ENCODE data around the gene PIK3C3. TPM values are rescaled to one million over a fixed set of nuclear protein-coding genes. Genes with fewer than 3 reads are reported as not detected.

PIK3C3 gene
- total RNA-seq, 1 donor from 2014 or later, result 78.4 TPM

DNA sequence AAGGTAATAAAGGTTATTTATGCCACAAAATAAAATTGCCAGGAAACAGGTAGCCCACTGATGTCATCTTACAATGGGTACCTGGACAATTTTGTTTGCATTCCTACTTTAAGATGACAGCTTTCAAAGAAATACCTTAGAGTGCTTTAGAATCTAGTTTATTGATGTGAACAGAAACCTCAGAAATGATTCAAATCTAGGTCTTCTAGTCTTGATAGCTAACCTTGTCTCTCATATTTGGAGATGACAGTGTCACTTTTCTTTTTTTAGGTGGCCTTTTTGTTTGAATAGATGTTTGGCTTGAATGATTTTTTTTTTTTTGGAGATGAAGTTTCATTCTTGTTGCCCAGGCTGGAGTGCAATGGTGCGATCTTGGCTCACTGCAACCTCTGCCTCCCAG is 69.1 kb downstream of the PIK3C3 start:
- TF ChIP-seq, protein P1, sequence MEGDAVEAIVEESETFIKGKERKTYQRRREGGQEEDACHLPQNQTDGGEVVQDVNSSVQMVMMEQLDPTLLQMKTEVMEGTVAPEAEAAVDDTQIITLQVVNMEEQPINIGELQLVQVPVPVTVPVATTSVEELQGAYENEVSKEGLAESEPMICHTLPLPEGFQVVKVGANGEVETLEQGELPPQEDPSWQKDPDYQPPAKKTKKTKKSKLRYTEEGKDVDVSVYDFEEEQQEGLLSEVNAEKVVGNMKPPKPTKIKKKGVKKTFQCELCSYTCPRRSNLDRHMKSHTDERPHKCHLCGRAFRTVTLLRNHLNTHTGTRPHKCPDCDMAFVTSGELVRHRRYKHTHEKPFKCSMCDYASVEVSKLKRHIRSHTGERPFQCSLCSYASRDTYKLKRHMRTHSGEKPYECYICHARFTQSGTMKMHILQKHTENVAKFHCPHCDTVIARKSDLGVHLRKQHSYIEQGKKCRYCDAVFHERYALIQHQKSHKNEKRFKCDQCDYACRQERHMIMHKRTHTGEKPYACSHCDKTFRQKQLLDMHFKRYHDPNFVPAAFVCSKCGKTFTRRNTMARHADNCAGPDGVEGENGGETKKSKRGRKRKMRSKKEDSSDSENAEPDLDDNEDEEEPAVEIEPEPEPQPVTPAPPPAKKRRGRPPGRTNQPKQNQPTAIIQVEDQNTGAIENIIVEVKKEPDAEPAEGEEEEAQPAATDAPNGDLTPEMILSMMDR (IDR thresholded peaks at IDR 0.05; ENCODE audit: unreplicated experiment), result no peak
- no peaks in the 10 kb centered on the region for H3K27me3 Mint-ChIP-seq (ENCODE audit: low read depth)

DNA sequence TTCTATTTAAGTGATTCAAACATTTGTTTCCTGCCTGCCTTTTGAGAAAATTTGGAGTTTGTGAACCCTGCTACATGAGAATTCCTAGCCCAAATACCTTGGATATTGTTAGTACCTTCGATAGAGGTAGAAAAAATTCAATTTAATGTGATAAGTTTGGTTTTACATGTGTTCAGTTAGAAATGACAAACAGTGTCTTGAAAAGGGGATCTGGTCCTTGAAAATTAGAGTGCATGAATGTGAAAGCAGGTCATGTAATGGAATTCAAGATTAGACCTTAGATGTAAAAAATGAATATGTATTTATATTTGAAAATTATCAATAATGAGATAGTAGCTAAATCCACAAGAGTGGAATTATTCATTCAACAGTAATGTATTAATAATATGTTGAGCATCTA is 70.5 kb downstream of the PIK3C3 start:
- Mint-ChIP-seq H3K4me3 (no peak overlapping the region), H3K36me3 (peaks cover 14% of the 10 kb centered on the region), H3K9me3 (no peaks in the 10 kb centered on the region), H3K27ac (no peak overlapping the region), H3K4me1 (no peaks in the 10 kb centered on the region), H3K27me3 (ENCODE audit: low read depth) (no peaks in the 10 kb centered on the region)
- TF ChIP-seq, protein P1 (IDR thresholded peaks at IDR 0.05; ENCODE audit: unreplicated experiment), result no peak
- DNase-seq (ENCODE audit: low spot score in 2 of 2, unreplicated experiment in 2 of 2), result no peak

More for the DNA sequence above, 69.1 kb downstream of the PIK3C3 start:
- H3K4me3 Mint-ChIP-seq, result no peak overlapping the region
- DNase-seq (ENCODE audit: low spot score in 2 of 2, unreplicated experiment in 2 of 2), result no peak
- peaks cover 9% of the 10 kb centered on the region for H3K36me3 Mint-ChIP-seq
- H3K27ac Mint-ChIP-seq, result no peak overlapping the region
- no peaks in the 10 kb centered on the region for H3K4me1 Mint-ChIP-seq
- no peaks in the 10 kb centered on the region for H3K9me3 Mint-ChIP-seq

DNA sequence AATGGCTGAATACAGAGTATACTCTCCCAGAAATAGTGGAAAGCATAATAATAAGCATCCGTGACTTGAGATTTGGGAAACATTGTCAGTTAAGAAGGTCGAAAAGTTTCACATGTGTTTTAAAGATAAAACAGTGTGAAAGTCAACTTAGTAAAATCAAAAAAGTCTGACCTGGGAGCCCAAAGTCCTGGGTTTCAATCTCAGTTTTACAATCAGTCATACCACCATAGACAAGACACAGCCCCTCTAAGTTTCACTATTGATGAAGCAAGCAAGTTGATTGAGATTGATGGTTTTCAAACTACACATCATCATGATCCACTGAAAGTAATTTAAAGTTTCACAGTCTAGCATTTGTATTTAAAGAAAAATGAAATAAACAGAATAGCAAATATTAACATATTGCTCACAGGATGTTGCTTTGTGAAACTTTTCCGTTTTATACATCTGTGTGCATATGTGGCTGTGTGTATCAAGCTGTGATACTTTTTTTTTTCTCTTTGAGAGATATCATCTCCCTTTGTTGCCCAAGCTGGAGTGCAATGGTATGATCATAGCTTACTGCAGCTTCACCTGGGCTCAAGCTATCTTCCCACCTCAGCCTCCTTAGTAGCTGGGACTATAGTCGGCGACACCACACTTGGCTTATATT is 71.1 kb downstream of the PIK3C3 start:
- no peaks in the 10 kb centered on the region for H3K4me1 Mint-ChIP-seq
- H3K36me3 Mint-ChIP-seq, result peaks cover 15% of the 10 kb centered on the region
- H3K4me3 Mint-ChIP-seq, result no peak overlapping the region
- H3K9me3 Mint-ChIP-seq, result no peaks in the 10 kb centered on the region
- TF ChIP-seq, protein P1 (IDR thresholded peaks at IDR 0.05; ENCODE audit: unreplicated experiment), result no peak
- no peaks in the 10 kb centered on the region for H3K27me3 Mint-ChIP-seq (ENCODE audit: low read depth)
- DNase-seq (ENCODE audit: low spot score in 2 of 2, unreplicated experiment in 2 of 2), result no peak
- H3K27ac Mint-ChIP-seq, result no peak overlapping the region

DNA sequence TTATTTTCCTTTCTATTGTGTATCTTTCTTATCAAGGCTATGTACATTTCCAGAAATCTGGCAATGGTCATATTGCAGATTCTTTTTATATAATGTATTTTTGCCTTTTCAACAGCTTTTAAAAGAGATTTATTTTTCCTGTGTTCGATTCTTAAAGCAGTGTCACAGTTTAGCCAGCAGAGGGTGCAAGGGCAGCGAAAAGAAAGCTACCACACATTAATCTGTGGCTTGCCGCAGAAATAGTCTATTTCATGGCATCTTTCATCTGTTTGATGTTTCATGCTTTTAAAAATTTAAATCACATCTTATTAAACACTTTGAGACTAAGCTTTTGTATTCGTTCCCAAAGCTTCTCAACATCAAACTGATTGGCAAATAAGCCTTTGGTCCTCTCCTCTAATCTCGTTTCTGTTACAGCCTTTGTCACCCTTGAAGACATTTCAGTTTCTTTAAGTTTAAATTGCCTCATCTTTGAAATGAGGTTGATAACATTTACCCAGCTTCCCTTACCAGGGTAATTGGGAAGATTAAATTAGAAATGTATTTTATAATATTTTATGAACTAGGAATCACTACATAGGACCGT is 73.3 kb downstream of the PIK3C3 start:
- Mint-ChIP-seq H3K4me1 (no peaks in the 10 kb centered on the region), H3K27me3 (ENCODE audit: low read depth) (no peaks in the 10 kb centered on the region), H3K4me3 (no peak overlapping the region), H3K9me3 (no peaks in the 10 kb centered on the region), H3K27ac (no peak overlapping the region), H3K36me3 (peaks cover 16% of the 10 kb centered on the region)
- TF ChIP-seq, protein P1 (IDR thresholded peaks at IDR 0.05; ENCODE audit: unreplicated experiment), result peak; percentile 70
- no peak for DNase-seq (ENCODE audit: low spot score in 2 of 2, unreplicated experiment in 2 of 2)

DNA sequence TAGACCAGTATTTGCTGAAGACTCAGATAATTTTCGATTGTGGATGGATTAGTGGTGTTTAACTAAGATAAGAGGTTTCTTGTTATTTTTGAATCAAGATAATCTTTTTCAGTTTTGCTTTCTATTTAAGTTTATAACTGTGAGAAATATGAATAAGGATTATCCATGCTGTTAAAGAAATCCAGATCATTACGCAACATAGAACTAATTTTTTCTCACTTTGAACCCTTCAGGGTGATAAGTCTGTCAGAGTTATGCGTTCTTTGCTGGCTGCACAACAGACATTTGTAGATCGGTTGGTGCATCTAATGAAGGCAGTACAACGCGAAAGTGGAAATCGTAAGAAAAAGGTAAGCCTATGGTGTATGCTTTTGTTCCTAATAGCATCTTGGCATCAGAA is 74.1 kb downstream of the PIK3C3 start:
- H3K36me3 Mint-ChIP-seq, result peaks cover 21% of the 10 kb centered on the region
- no peak overlapping the region for H3K27ac Mint-ChIP-seq
- H3K4me3 Mint-ChIP-seq, result no peak overlapping the region
- no peaks in the 10 kb centered on the region for H3K4me1 Mint-ChIP-seq
- H3K9me3 Mint-ChIP-seq, result no peaks in the 10 kb centered on the region
- TF ChIP-seq, protein P1 (IDR thresholded peaks at IDR 0.05; ENCODE audit: unreplicated experiment), result no peak
- no peaks in the 10 kb centered on the region for H3K27me3 Mint-ChIP-seq (ENCODE audit: low read depth)
- no peak for DNase-seq (ENCODE audit: low spot score in 2 of 2, unreplicated experiment in 2 of 2)
